Transverse colon (tissue), 4 donors: ENCODE data around the gene TPK1. TPM values are rescaled to one million over a fixed set of nuclear protein-coding genes. Genes with fewer than 3 reads are reported as not detected.

Experiments
- DNase-seq: peaks from one replicate; pipeline ENCODE4 v3.0.0-alpha.2; 2019
- H3K27ac ChIP-seq, 4 donors: fragments of 200-600 bp; sonication (generic); 2 replicates each; pipeline ENCODE4 v1.5.1; 2016 to 2018; ENCODE audit warnings: inconsistent platforms in 4 of 4
- H3K27me3 ChIP-seq: fragments of 200-600 bp; sonication (generic); 2 replicates; pipeline ENCODE4 v1.5.1; 2017; ENCODE audit warnings: inconsistent platforms
- H3K36me3 ChIP-seq, 4 donors: fragments of 200-600 bp; sonication (generic); 2 replicates each; pipeline ENCODE4 v1.5.1; 2017 to 2019; ENCODE audit warnings: inconsistent platforms in 4 of 4
- H3K4me1 ChIP-seq, 4 donors: fragments of 200-600 bp; sonication (generic); 2 replicates each; pipeline ENCODE4 v1.5.1; 2017 to 2020; ENCODE audit warnings: inconsistent platforms in 4 of 4
- H3K4me3 ChIP-seq, 4 donors: fragments of 200-600 bp; sonication (generic); 1 replicate in 1 of 4; 2 replicates in 3 of 4; pipeline versions ENCODE4 v1.5.1 to v1.6.1; 2017 to 2019; ENCODE audit warnings: inconsistent platforms in 4 of 4
- H3K9me3 ChIP-seq, 2 donors: fragments of 200-600 bp; sonication (generic); 2 replicates each; pipeline ENCODE4 v1.5.1; 2017 to 2019; ENCODE audit warnings: inconsistent platforms in 2 of 2
- EP300 ChIP-seq: sonication (generic); formaldehyde crosslinking; IDR thresholded peaks from one replicate; pipeline ENCODE4 v1.6.1; 2017; ENCODE audit warnings: antibody characterized with exemption, low read depth
- POLR2A ChIP-seq: fragments of 450-650 bp; IDR thresholded peaks from one replicate; pipeline ENCODE4 v1.6.1; 2016; ENCODE audit warnings: antibody characterized with exemption, mild to moderate bottlenecking, moderate library complexity
- POLR2AphosphoS5 ChIP-seq, 3 donors: sonication (generic); formaldehyde crosslinking; IDR thresholded peaks; one replicate each; pipeline ENCODE4 v1.6.1; 2016; ENCODE audit warnings: antibody characterized with exemption in 3 of 3
- WGBS, 2 donors: methylation state at CpG; one replicate each; pipeline ENCODE4 v1.1.5; 2018; ENCODE audit warnings: low coverage in 1 of 2; 5-methylcytosine and 5-hydroxymethylcytosine counted together
- in situ Hi-C, 4 donors: fragments of 200-750 bp; cut with MboI; loops; one replicate each; pipeline versions ENCODE4 v1.15.0 to v1.15.1; 2017; ENCODE audit warnings: low sequenced_read_pairs in 3 of 4, low pct_ligation_motif_present in 1 of 4, low pct_unique_long_range_greater_than_20kb in 1 of 4
- intact Hi-C: fragments of 100-400 bp; cut with DNase I; formaldehyde crosslinking; loops from one replicate; pipeline ENCODE4 v1.15.1; 2023; ENCODE audit warnings: low total_unique reads
- total RNA-seq, 4 donors: library from RNA; depleted of rRNA; stranded (reverse); fragments of >200 nt; gene quantifications; one replicate each; pipeline ENCODE4 v1.1.0, GENCODE V29; 2016
- TF ChIP-seq, protein P1 (sequence below), 5 experiments: fragments of 200-600 bp in 3 of 5; fragments of 450-650 bp in 2 of 5; sonication (generic) in 3 of 5; IDR thresholded peaks; 1 replicate in 2 of 5; 2 replicates in 3 of 5; pipeline ENCODE4 v1.5.1; 2016 to 2017; ENCODE audit warnings: antibody characterized with exemption in 5 of 5, inconsistent platforms in 3 of 5, mild to moderate bottlenecking in 2 of 5, moderate library complexity in 1 of 5

TPK1 gene
- total RNA-seq, 4 donors from 2014 or later, result 1.4 to 17.3 (median 14.6) TPM

- no peak overlapping the region for H3K4me3 ChIP-seq
- no peaks in the 10 kb centered on the region for H3K4me1 ChIP-seq
- H3K9me3 ChIP-seq, result no peaks in the 10 kb centered on the region
- intact Hi-C loops (no loop called here), in situ Hi-C loops (no loop called here)
- H3K36me3 ChIP-seq, result no peaks in the 10 kb centered on the region
- TF ChIP-seq POLR2AphosphoS5 (IDR thresholded peaks at IDR 0.05) (no peak), POLR2A (no peak), EP300 (no peak)
- TF ChIP-seq, protein P1, sequence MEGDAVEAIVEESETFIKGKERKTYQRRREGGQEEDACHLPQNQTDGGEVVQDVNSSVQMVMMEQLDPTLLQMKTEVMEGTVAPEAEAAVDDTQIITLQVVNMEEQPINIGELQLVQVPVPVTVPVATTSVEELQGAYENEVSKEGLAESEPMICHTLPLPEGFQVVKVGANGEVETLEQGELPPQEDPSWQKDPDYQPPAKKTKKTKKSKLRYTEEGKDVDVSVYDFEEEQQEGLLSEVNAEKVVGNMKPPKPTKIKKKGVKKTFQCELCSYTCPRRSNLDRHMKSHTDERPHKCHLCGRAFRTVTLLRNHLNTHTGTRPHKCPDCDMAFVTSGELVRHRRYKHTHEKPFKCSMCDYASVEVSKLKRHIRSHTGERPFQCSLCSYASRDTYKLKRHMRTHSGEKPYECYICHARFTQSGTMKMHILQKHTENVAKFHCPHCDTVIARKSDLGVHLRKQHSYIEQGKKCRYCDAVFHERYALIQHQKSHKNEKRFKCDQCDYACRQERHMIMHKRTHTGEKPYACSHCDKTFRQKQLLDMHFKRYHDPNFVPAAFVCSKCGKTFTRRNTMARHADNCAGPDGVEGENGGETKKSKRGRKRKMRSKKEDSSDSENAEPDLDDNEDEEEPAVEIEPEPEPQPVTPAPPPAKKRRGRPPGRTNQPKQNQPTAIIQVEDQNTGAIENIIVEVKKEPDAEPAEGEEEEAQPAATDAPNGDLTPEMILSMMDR (IDR thresholded peaks at IDR 0.05), result no peak
- DNase-seq, result no peak
- no peak overlapping the region for H3K27ac ChIP-seq
- no peaks in the 10 kb centered on the region for H3K27me3 ChIP-seq
Observed at GRCh38 chr7:144629598-144629997, 206.3 kb downstream of the TPK1 start.

GRCh38 chr7:144629011-144629410 lies 206.8 kb downstream of the TPK1 start:
- H3K36me3 ChIP-seq, result no peaks in the 10 kb centered on the region
- no peaks in the 10 kb centered on the region for H3K27me3 ChIP-seq
- intact Hi-C loops, result no loop called here
- DNase-seq, result no peak
- in situ Hi-C loops, result no loop called here
- H3K9me3 ChIP-seq, result no peaks in the 10 kb centered on the region
- H3K27ac ChIP-seq, result no peak overlapping the region
- TF ChIP-seq EP300, result no peak
- no peak for TF ChIP-seq POLR2A
- TF ChIP-seq, protein P1 (IDR thresholded peaks at IDR 0.05), result no peak
- TF ChIP-seq POLR2AphosphoS5 (IDR thresholded peaks at IDR 0.05), result no peak
- H3K4me3 ChIP-seq, result no peak overlapping the region
- WGBS, 2 donors, result 75 to 93% methylated on average over 2 to 6 of the region's 6 CpGs
- no peaks in the 10 kb centered on the region for H3K4me1 ChIP-seq

- peaks cover 0 to 5% (median 0%) of the 10 kb centered on the region in 4 donors for H3K4me1 ChIP-seq
- H3K36me3 ChIP-seq, result no peaks in the 10 kb centered on the region
- no peak overlapping the region for H3K27ac ChIP-seq
- H3K9me3 ChIP-seq, result no peaks in the 10 kb centered on the region
- no peak for TF ChIP-seq POLR2A
- no peak for TF ChIP-seq EP300
- TF ChIP-seq, protein P1 (IDR thresholded peaks at IDR 0.05), result no peak
- no peak for TF ChIP-seq POLR2AphosphoS5 (IDR thresholded peaks at IDR 0.05)
- no peak for DNase-seq
- no peaks in the 10 kb centered on the region for H3K27me3 ChIP-seq
- in situ Hi-C loops, result no loop called here
- 33 to 41% methylated on average over 2 of the region's 2 CpGs for WGBS, 2 donors
- no peak overlapping the region for H3K4me3 ChIP-seq
- intact Hi-C loops, result no loop called here
Observed at GRCh38 chr7:144628176-144628575, 207.7 kb downstream of the TPK1 start.

DNA sequence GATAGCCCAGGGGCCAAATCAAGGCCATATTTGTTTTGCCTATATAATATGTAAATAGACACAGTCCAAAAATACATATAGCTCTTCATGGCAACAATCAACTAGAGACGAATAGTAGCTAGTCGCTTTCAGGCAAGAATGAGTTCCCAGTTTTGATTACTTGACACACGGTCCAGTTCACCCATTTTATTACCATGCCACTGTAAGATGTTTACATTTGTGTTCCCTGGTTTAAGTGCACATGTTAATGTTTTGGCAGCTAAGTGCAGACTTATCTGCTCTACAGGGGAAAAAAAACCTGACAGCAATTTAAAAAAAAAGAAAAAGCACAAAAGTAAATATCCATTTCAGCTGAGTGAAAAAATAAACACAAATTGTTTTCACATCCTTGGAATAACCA lies 213.1 kb downstream of the TPK1 start:
- H3K27ac ChIP-seq, result no peak overlapping the region
- no peak overlapping the region for H3K4me3 ChIP-seq
- no peaks in the 10 kb centered on the region for H3K9me3 ChIP-seq
- in situ Hi-C loops, result no loop called here
- no peaks in the 10 kb centered on the region for H3K36me3 ChIP-seq
- no peaks in the 10 kb centered on the region for H3K27me3 ChIP-seq
- TF ChIP-seq POLR2AphosphoS5 (IDR thresholded peaks at IDR 0.05) (no peak), EP300 (no peak), POLR2A (no peak)
- TF ChIP-seq, protein P1 (IDR thresholded peaks at IDR 0.05), result no peak
- DNase-seq, result no peak
- H3K4me1 ChIP-seq, result peaks cover 0 to 19% (median 0%) of the 10 kb centered on the region in 4 donors
- intact Hi-C loops, result no loop called here
- WGBS, 2 donors, result 6 to 24% methylated on average over 3 of the region's 3 CpGs
